ENCODE results near the gene CDK14.

CDK14 gene

DNA sequence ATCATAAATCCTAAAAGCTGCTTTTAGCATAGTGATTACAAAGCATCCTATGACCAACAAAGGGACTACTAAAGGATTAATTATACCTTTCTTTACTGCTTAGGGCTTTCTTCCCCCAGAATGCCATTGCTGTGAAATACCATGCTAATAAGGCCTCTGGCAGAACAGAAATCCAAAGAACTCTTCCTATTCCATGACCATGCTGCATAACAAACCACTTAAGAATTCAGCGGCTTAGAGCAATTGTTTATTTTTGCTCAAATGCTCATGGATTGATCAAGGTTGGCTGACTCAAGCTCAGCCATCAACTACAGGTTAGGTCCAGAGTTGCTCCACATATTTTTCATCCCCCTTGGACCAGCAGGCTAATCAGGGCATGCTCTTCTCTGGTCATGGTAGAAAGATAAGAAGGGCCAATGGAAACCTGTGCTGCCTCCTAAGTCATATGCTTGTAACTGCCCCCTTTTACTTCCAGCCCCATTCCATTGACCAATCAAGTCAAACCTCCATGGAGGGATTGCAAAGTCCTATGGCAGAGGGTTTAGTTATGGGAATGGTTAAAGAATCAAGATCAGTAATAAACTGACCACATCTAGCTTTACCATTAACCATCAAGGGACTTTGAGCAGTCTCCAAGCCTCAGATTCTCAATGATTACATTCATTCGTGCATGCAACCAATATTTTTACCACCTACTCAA lies 423.7 kb downstream of the CDK14 start:
- H3K9me3 Mint-ChIP-seq = peaks cover 5% of the 10 kb centered on the region
- peaks cover 7% of the 10 kb centered on the region for H3K27me3 Mint-ChIP-seq
- H3K36me3 Mint-ChIP-seq = no peaks in the 10 kb centered on the region
- no peak overlapping the region for H3K4me3 Mint-ChIP-seq
- no peak overlapping the region for H3K27ac Mint-ChIP-seq
- no peaks in the 10 kb centered on the region for H3K4me1 Mint-ChIP-seq

DNA sequence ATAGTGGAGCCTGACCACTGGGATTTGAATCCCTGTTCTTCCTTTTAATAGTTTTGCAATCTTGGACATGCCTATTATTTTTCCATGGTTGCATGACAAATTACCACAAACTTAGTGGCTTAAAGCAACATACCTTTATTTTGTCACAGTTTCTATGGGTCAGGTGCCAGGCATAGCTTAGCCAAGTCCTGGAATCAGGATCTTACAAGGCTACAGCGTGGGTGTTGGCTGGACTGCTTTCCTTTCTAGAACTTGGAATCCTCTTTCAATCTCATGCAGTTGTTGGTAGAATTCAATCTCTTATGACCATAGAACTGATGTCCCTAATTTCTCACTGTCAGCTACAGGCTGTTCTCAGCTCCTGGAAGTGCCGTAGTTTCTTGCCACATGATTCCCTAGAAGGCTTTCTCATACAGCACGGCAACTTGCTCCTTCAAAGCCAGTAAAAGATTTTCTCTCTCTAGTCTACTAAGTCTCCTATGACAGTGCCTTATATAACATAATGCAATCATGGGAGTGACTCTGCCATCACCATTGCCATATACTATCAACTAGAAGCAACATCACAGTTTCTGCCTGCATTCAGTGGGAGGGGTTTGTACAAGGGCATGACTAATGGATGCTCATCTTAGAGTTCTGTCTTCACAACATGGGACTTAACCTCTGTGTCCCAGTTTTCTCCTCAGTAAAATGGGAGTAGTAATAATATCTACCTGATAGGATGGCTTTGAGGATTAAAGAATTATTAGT lies 424.7 kb downstream of the CDK14 start:
- no peaks in the 10 kb centered on the region for H3K36me3 Mint-ChIP-seq

DNA sequence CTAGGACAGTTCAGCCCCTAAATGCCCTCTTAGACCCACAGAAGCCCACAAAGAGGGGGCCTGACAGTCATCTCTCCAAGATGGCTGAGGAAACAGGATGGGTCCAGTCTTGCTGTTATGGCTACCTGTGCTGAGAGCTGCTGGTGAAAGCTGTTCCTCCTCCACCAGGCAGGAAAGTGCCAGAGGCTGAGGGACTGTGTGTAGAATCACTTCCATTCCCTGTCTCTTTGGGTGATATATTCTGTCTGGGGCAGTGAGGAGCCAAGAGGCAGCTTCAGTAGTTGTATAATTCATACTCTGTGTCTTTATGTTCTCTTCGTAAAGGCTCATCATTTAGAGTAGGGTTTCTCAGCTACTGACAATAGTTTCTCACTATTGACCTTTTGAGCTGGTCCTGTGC lies 425.8 kb downstream of the CDK14 start:
- no peaks in the 10 kb centered on the region for H3K4me1 Mint-ChIP-seq
- no peak overlapping the region for H3K27ac Mint-ChIP-seq
- H3K36me3 Mint-ChIP-seq = no peaks in the 10 kb centered on the region
- H3K4me3 Mint-ChIP-seq = no peak overlapping the region
- no peaks in the 10 kb centered on the region for H3K9me3 Mint-ChIP-seq
- peaks cover 4% of the 10 kb centered on the region for H3K27me3 Mint-ChIP-seq

More for the DNA sequence above, 424.7 kb downstream of the CDK14 start:
- peaks cover 4% of the 10 kb centered on the region for H3K27me3 Mint-ChIP-seq
- no peaks in the 10 kb centered on the region for H3K4me1 Mint-ChIP-seq
- no peak overlapping the region for H3K4me3 Mint-ChIP-seq
- H3K9me3 Mint-ChIP-seq = peaks cover 5% of the 10 kb centered on the region
- no peak overlapping the region for H3K27ac Mint-ChIP-seq

DNA sequence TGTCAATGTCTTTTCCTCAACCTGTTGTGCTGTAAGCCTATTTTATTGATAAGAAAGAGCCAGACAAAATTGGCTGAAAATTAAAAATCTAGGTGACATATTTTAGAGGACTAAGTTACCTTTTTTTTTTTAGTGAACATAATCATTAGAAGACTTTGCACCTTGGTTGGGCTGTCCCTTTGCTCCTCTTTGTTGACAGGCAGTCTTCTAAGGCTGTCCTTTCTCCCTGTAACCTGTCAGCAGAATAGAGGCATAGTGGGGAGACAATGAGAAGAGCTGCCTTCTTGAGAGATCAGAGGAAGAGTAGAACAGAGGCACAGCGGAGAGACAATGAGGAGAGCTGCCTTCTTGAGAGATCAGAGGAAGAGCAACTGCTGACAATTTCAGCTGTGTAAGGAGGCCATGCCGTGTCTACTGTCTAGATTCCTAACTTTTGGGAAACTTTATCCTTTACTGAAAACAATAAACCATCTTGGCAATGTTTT lies 429.8 kb downstream of the CDK14 start:
- no peak overlapping the region for H3K4me3 Mint-ChIP-seq
- H3K9me3 Mint-ChIP-seq = no peaks in the 10 kb centered on the region
- peaks cover 2% of the 10 kb centered on the region for H3K27me3 Mint-ChIP-seq
- no peak overlapping the region for H3K27ac Mint-ChIP-seq
- no peaks in the 10 kb centered on the region for H3K36me3 Mint-ChIP-seq
- H3K4me1 Mint-ChIP-seq = no peaks in the 10 kb centered on the region

DNA sequence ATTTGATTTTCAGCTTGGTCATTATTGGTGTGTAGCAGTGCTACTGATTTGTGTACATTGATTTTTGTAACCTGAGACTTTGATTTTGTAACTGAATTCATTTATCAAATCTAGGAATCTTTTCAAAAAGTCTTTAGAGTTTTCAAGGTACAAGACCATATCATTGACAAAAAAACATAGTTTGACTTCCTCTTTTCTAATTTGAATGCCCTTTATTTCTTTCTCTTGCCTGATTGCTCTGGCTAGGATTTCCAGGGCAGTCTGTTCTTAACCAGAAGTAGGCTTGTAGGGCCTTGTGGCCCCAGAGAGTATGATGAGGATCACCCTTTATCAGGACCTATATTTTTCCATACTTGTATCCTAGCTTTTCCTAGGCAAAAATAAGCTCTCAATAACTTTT lies 433.6 kb downstream of the CDK14 start:
- Mint-ChIP-seq H3K27me3 (peaks cover 4% of the 10 kb centered on the region), H3K27ac (no peak overlapping the region), H3K9me3 (no peaks in the 10 kb centered on the region), H3K36me3 (no peaks in the 10 kb centered on the region), H3K4me3 (no peak overlapping the region), H3K4me1 (no peaks in the 10 kb centered on the region)

DNA sequence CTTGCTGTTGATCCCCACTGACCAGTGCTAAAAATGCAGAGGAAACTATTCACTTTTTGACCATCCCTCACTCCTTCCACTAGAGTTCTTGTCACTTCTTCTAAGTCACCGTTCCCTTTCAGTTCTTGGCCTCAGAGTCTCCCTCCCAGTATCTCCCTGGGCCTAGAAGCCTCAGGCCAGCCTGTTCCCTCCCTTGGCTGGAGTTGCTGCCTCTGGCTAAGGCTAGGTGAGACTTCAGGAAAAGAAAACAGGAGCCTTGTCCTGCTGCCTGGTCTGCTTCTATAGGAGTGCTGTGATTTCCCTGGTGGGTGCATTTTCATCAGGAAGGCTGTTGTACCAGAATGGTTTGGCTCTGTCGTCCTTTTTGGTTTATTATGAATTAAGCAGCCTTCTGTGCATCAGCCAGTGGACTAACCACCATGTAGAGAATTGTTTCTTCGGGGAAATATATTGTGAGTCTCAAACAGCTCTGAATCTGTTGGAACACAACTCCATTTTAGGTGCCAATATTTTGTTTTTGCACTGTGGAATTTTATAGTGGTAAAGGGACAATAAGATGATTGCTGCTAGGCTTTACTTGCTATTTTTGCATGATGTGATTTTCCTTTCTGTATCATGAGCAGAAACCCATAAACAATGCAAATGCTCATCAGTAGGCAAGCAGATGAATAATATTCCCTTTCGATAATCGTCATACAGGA lies 434.7 kb downstream of the CDK14 start:
- Mint-ChIP-seq H3K9me3 (no peaks in the 10 kb centered on the region), H3K4me1 (no peaks in the 10 kb centered on the region), H3K27ac (no peak overlapping the region)

DNA sequence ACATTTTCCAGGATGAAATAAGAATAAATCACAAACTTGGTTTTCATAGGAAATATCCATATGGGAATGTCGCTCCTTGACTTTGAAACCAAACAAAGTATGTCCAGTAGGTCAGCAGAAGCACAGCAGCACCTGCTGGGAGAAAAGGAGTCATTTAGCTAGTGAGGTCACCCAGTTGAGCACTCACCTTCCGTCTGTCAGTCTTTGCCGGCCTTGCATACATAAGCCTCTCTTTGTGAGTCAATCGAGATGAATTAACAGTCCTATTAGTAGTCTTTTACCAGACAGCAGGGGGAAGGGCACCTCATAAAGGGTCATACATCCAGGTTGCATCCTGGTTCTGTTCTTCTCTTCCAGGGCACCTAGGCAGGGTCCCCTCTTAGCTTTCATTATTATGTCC lies 435.6 kb downstream of the CDK14 start:
- Mint-ChIP-seq H3K27me3 (peaks cover 4% of the 10 kb centered on the region), H3K27ac (no peak overlapping the region), H3K4me1 (no peaks in the 10 kb centered on the region), H3K36me3 (no peaks in the 10 kb centered on the region), H3K9me3 (no peaks in the 10 kb centered on the region), H3K4me3 (no peak overlapping the region)

More for the DNA sequence above, 434.7 kb downstream of the CDK14 start:
- Mint-ChIP-seq H3K4me3 (no peak overlapping the region), H3K27me3 (peaks cover 4% of the 10 kb centered on the region), H3K36me3 (no peaks in the 10 kb centered on the region)

DNA sequence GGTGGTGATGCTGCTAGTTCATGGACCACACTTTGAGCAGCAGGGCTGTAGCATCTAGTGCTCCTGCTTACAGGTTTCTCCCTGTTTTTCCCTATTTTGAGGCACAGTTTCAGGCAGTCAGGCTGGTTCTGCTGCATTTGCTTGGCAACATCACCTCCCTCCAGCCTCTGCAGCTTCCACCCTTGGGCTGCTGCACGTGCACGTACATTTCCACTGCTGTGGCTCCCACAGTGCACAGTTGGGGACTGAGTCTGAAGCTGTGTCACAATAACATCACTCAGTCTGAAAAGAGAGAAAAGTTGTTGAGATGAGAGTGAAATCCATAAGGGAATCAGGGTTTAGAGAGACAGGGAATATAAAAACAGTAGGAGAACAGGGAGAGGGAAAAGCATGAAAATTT lies 437.5 kb downstream of the CDK14 start:
- Mint-ChIP-seq H3K4me1 (no peaks in the 10 kb centered on the region), H3K27ac (no peak overlapping the region), H3K4me3 (no peak overlapping the region), H3K36me3 (no peaks in the 10 kb centered on the region), H3K27me3 (peaks cover 2% of the 10 kb centered on the region), H3K9me3 (no peaks in the 10 kb centered on the region)

DNA sequence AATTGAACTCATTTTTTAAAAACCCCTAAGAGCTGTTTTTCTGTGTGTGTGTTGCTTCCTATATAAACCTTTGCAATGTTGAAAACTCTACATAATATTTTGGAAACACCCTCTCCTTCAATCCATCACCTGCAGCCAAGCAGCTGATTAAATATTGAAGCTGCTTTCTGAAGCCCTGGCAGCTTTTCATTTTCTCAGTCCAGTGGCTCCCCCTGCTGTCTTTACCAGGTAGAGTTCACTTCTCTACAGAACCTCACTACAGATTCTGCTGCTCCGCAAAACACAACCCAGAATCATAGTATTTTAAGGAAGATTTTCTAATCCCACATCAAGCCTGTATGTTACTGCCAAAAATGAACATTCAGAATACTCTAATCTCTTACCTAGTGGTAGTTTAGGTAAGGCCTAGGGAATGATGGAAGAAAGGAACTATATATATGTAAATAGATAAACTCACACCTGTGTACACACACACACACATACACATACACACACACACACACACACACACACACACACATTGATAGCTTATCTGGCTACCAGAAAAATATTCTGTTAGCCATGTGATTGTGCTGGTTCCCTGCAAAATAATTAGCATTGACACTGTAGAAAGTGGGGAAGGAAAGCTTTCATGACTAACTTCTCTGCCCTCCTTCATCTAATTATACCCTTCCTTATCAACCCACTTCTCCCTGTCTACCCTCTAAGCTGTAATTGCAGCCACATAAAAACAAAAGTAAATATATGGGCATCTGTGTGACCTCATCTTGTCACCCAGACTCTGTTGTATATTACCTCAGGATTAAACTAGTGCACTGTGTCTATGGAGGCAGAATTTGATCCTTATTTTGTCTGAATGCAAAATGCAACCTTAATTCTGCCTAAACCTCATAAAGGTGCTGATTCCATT lies 438.6 kb downstream of the CDK14 start:
- H3K4me3 Mint-ChIP-seq = no peak overlapping the region
- H3K27me3 Mint-ChIP-seq = peaks cover 2% of the 10 kb centered on the region
- no peak overlapping the region for H3K27ac Mint-ChIP-seq
- H3K9me3 Mint-ChIP-seq = no peaks in the 10 kb centered on the region
- no peaks in the 10 kb centered on the region for H3K36me3 Mint-ChIP-seq
- H3K4me1 Mint-ChIP-seq = no peaks in the 10 kb centered on the region

DNA sequence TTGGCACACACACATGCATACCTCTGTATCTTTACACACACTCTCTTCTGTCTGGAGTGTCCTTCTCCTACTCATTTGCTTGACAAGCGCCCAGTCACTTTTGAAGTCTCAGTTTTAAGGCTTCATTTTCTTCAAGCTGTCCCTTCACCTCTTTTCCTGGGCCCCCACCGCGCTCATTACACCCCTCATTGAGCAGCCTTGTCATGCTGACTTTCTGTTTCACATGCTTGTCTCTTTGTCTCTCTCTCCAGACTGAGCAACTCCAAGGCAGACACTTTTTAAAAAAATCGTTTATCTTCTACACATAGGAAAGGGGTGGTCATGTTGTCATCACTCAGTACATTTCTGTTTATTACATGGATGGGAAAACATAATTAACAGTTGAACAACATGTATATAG lies 442.9 kb downstream of the CDK14 start:
- Mint-ChIP-seq H3K27ac (no peak overlapping the region), H3K27me3 (no peaks in the 10 kb centered on the region), H3K9me3 (no peaks in the 10 kb centered on the region), H3K4me3 (no peak overlapping the region), H3K36me3 (no peaks in the 10 kb centered on the region), H3K4me1 (no peaks in the 10 kb centered on the region)

DNA sequence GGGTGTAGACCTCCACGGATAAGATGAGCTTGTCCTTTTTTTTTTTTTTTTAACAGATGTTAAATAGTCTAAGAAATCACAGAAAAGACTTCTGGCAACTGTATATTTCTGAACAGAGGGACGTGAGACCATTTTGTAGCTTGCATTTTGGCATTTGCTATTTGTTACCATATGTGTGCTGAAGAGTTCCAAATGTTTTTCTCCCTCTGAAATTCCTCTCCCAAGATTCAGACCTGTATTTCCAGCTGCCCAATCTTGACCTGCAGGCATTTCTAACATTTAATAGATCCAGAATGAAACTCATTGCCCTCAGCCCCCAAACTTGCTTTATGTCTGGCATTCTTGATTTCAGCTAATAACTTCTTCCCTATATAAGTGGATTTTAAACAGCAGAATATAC lies 445.0 kb downstream of the CDK14 start:
- H3K27me3 Mint-ChIP-seq = no peaks in the 10 kb centered on the region
- no peaks in the 10 kb centered on the region for H3K9me3 Mint-ChIP-seq
- H3K27ac Mint-ChIP-seq = no peak overlapping the region
- H3K4me3 Mint-ChIP-seq = no peak overlapping the region
- H3K36me3 Mint-ChIP-seq = no peaks in the 10 kb centered on the region
- no peaks in the 10 kb centered on the region for H3K4me1 Mint-ChIP-seq

DNA sequence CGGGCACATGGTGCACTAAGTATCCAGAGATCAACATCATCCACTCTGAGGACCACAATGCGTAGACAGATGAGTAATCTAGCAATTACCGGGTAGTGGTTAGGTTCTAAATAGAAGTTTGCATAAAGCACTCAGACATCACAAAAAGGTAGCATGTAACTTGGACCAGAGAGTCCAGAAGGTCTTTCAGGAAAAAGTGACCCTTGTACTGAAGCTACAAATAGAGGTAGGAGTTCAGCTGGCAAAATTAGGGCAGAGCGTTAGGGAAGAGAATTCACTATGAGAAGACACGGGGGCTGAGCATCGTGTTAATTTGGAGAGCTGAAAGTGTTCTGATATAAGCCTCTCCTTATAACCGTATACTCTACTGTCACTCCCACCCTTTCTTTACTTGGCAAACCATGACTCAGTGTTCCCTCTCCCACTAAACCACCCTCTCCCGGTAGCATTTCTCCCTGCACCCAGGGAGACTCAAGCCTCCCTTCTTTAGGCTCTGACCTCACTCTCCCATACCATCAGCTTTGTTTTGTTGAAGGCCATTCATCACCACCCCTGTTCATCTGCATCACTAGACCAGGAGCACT lies 445.9 kb downstream of the CDK14 start:
- no peaks in the 10 kb centered on the region for H3K27me3 Mint-ChIP-seq
- no peaks in the 10 kb centered on the region for H3K36me3 Mint-ChIP-seq
- no peaks in the 10 kb centered on the region for H3K9me3 Mint-ChIP-seq
- no peak overlapping the region for H3K4me3 Mint-ChIP-seq
- no peaks in the 10 kb centered on the region for H3K4me1 Mint-ChIP-seq
- H3K27ac Mint-ChIP-seq = no peak overlapping the region

DNA sequence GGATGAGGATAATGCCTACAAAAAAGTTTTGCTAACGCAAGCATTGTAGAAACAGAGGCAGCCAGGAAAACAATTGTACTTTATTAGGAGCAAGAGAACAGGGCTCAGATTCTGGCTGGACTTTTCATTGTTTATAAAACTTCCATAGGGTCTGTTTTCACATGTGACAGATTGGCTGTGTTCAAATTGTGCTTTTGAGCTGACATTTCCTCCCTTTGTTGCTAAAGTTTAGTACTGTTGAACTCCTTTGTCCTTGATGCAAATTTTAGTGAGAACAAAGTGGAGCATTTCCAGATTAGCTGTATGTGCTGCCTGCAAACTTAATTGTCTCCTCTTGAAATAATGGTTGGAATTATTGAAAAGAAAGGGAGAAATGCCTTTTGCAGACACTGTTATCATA lies 447.1 kb downstream of the CDK14 start:
- Mint-ChIP-seq H3K36me3 (no peaks in the 10 kb centered on the region), H3K4me1 (no peaks in the 10 kb centered on the region), H3K4me3 (no peak overlapping the region), H3K27ac (no peak overlapping the region), H3K9me3 (no peaks in the 10 kb centered on the region), H3K27me3 (no peaks in the 10 kb centered on the region)

DNA sequence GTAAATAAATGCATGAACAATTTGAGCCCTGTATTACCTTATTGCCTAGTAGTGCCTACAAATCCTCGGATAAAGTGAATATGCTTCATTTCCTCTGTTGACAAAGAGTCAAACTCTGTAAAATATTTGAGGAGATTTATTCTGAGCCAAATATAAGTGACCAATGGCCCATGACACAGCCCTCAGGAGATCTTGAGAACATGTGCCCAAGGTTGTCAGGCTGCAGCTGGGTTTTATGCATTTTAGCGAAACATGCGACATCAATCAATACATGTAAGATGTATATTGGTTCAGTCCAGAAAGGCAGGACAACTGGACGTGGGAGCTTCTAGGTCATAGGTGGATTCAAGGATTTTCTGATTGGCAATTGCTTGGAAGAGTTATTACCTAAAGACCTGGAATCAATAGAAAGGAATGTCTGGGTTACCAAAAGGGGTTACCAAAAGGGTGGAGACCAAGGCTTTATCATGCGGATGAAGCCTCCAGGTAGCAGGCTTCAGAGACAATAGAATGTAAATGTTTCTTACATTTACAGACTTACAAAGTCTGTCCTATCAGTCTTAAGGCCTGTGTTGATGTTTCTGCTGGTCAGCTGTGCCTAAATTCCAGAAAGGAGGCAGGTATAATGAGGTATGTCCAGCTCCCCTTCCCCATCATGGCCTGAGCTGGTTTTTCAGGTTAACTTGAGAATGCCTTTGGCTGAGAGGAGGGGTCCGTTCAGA lies 448.0 kb downstream of the CDK14 start:
- Mint-ChIP-seq H3K4me1 (no peaks in the 10 kb centered on the region), H3K27me3 (no peaks in the 10 kb centered on the region), H3K36me3 (no peaks in the 10 kb centered on the region), H3K9me3 (no peaks in the 10 kb centered on the region), H3K27ac (no peak overlapping the region), H3K4me3 (no peak overlapping the region)
